Heart left ventricle (tissue), 13 donors: ENCODE data around the gene SPTB.

Experiments
- CTCF ChIP-seq, 12 donors: fragments of 200-600 bp; sonication (generic) in 4 of 12; IDR thresholded peaks; one replicate each; pipeline versions ENCODE4 v1.5.0 to v1.8.0; 2018 to 2022; ENCODE audit warnings: antibody characterized with exemption in 12 of 12, mild to moderate bottlenecking in 5 of 12
- POLR2A ChIP-seq, 2 donors: fragments of 450-650 bp; IDR thresholded peaks; one replicate each; pipeline ENCODE4 v1.6.1; 2017; ENCODE audit warnings: antibody characterized with exemption in 2 of 2, mild to moderate bottlenecking in 2 of 2, moderate library complexity in 2 of 2
- donor health status: ischemic (EF 13 %, LVEDD 7.1; RV severe dilation, severe dysfunction).
- donor health status: DM: no; HTN: yes; CAD: no.
- donor health status: DM: no; HTN: no; CAD: no.
- donor health status: ischemic (EF 25% LVEDD 6.9; RV normal size, moderate dysfunction).
- donor health status: ischemic (EF 25% LVEDD 5.7; RV mildly dilated, moderate dysfunction).
- donor health status: ischemic (EF 35%, LVEDD 5.7; RV mildly dilated, moderate dysfunction).
- donor health status: nonischemic (EF 11% LVEDD 7.7; RV severe dilation, severe dysfunction).
- donor health status: DM: yes; HTN: yes; CAD: no.
- donor health status: PGD.
- donor health status: ischemic (EF 29% LVEDD 5.4; RV normal size, mild dysfunction).
- donor health status: nonischemic (EF 23%, LVEDD 6.1; RV moderate dilation, normal function).

- no peak for TF ChIP-seq CTCF (IDR thresholded peaks at IDR 0.05)
- TF ChIP-seq POLR2A (IDR thresholded peaks at IDR 0.05) = no peak
Observed at GRCh38 chr14:64737391-64738280, 142.1 kb downstream of the SPTB start.
